Mucosa of stomach (tissue), 1 donor: ENCODE results near the gene CTAGE15.
"Not testable (repeated sequence)": the region's sequence is repeated elsewhere in the genome, so short reads cannot be mapped to it uniquely, and the experiment has no call there.

ENCODE experiments used
- H3K27me3 ChIP-seq: one replicate; pipeline ENCODE4 v1.7.0; 2013; ENCODE audit warnings: mild to moderate bottlenecking, low read length; ENCODE audit not compliant: control insufficient read depth, insufficient read depth
- H3K36me3 ChIP-seq: one replicate; pipeline ENCODE4 v1.7.0; 2013; ENCODE audit warnings: low read length; ENCODE audit not compliant: control insufficient read depth, insufficient read depth
- H3K4me1 ChIP-seq: one replicate; pipeline ENCODE4 v1.7.0; 2013; ENCODE audit warnings: mild to moderate bottlenecking, low read length; ENCODE audit not compliant: control insufficient read depth, insufficient read depth
- H3K4me3 ChIP-seq: one replicate; pipeline ENCODE4 v1.7.0; 2013; ENCODE audit warnings: low read length
- H3K9ac ChIP-seq: one replicate; pipeline ENCODE4 v1.7.0; 2013; ENCODE audit warnings: mild to moderate bottlenecking, low read length, moderate library complexity
- H3K9me3 ChIP-seq: one replicate; pipeline ENCODE4 v1.7.0; 2013; ENCODE audit warnings: mild to moderate bottlenecking, low read length, moderate library complexity; ENCODE audit not compliant: control insufficient read depth
- donor health status: Pancreatic carcinoma.

Gene CTAGE15

GRCh38 chr7:143571501-143571900, at the start of gene CTAGE15:
TSS of gene CTAGE15 (plus strand) at chr7:143571801. CDS start at chr7:143571818, 17 bp downstream.
- not testable (repeated sequence) for H3K36me3 ChIP-seq, H3K27me3 ChIP-seq, H3K9me3 ChIP-seq, H3K4me1 ChIP-seq, H3K4me3 ChIP-seq, H3K9ac ChIP-seq

- not testable (repeated sequence) for H3K27me3 ChIP-seq, H3K9ac ChIP-seq, H3K36me3 ChIP-seq, H3K4me3 ChIP-seq, H3K4me1 ChIP-seq, H3K9me3 ChIP-seq
These were observed 49.2 kb upstream of the CTAGE15 start for GRCh38 chr7:143522309-143522916.

- H3K36me3 ChIP-seq, H3K9ac ChIP-seq, H3K4me1 ChIP-seq, H3K9me3 ChIP-seq, H3K27me3 ChIP-seq, H3K4me3 ChIP-seq: not testable (repeated sequence)
These were observed 40.3 kb upstream of the CTAGE15 start for GRCh38 chr7:143531169-143531926.

GRCh38 chr7:143531932-143532331, 39.7 kb upstream of the CTAGE15 start:
- not testable (repeated sequence) for H3K9ac ChIP-seq, H3K4me3 ChIP-seq, H3K36me3 ChIP-seq, H3K4me1 ChIP-seq, H3K27me3 ChIP-seq, H3K9me3 ChIP-seq

GRCh38 chr7:143533213-143533839, 38.3 kb upstream of the CTAGE15 start:
- not testable (repeated sequence) for H3K9ac ChIP-seq, H3K4me3 ChIP-seq, H3K9me3 ChIP-seq, H3K4me1 ChIP-seq, H3K27me3 ChIP-seq, H3K36me3 ChIP-seq

- H3K36me3 ChIP-seq, H3K27me3 ChIP-seq, H3K4me1 ChIP-seq, H3K4me3 ChIP-seq, H3K9me3 ChIP-seq, H3K9ac ChIP-seq: not testable (repeated sequence)
These were observed 35.2 kb upstream of the CTAGE15 start for GRCh38 chr7:143536443-143536842.

- H3K27me3 ChIP-seq, H3K9ac ChIP-seq, H3K9me3 ChIP-seq, H3K4me1 ChIP-seq, H3K4me3 ChIP-seq, H3K36me3 ChIP-seq: not testable (repeated sequence)
These were observed 28.1 kb upstream of the CTAGE15 start for GRCh38 chr7:143543288-143544038.

GRCh38 chr7:143555968-143556367, 15.6 kb upstream of the CTAGE15 start:
- not testable (repeated sequence) for H3K9me3 ChIP-seq, H3K36me3 ChIP-seq, H3K27me3 ChIP-seq, H3K4me3 ChIP-seq, H3K9ac ChIP-seq, H3K4me1 ChIP-seq

- H3K27me3 ChIP-seq, H3K4me1 ChIP-seq, H3K9ac ChIP-seq, H3K9me3 ChIP-seq, H3K4me3 ChIP-seq, H3K36me3 ChIP-seq: not testable (repeated sequence)
These were observed 8.3 kb upstream of the CTAGE15 start for GRCh38 chr7:143563306-143563705.

GRCh38 chr7:143566001-143566400, 5.6 kb upstream of the CTAGE15 start:
- H3K4me3 ChIP-seq, H3K9me3 ChIP-seq, H3K9ac ChIP-seq, H3K36me3 ChIP-seq, H3K4me1 ChIP-seq, H3K27me3 ChIP-seq: not testable (repeated sequence)

- H3K4me3 ChIP-seq, H3K9ac ChIP-seq, H3K9me3 ChIP-seq, H3K4me1 ChIP-seq, H3K27me3 ChIP-seq, H3K36me3 ChIP-seq: not testable (repeated sequence)
These were observed 16.6 kb downstream of the CTAGE15 start for GRCh38 chr7:143588183-143588582.

GRCh38 chr7:143589897-143590296, 18.3 kb downstream of the CTAGE15 start:
- H3K9me3 ChIP-seq, H3K36me3 ChIP-seq, H3K4me3 ChIP-seq, H3K4me1 ChIP-seq, H3K27me3 ChIP-seq, H3K9ac ChIP-seq: not testable (repeated sequence)
